DOHH2 (cell line): ENCODE results near the gene RPTOR.

ENCODE experiments used
- H3F3A ChIP-seq: fragments of 200-600 bp; sonication (generic), shearing (Covaris generic); 2 replicates; pipeline ENCODE4 v1.6.0; 2016; ENCODE audit warnings: antibody characterized with exemption, mild to moderate bottlenecking; ENCODE audit not compliant: control insufficient read depth, insufficient read depth
- H3K27ac ChIP-seq: fragments of 200-600 bp; sonication (generic); 2 replicates; pipeline ENCODE4 v1.5.1; 2014; ENCODE audit warnings: low read depth, mild to moderate bottlenecking, low read length, moderate library complexity
- H3K27me3 ChIP-seq: fragments of 200-600 bp; sonication (generic); 2 replicates; pipeline ENCODE4 v1.6.1; 2014; ENCODE audit warnings: mild to moderate bottlenecking, low read length, mixed read lengths; ENCODE audit not compliant: control insufficient read depth
- H3K36me3 ChIP-seq: fragments of 200-600 bp; sonication (generic); 2 replicates; pipeline ENCODE4 v1.6.1; 2014; ENCODE audit warnings: mild to moderate bottlenecking, low read length, moderate library complexity, mixed read lengths; ENCODE audit not compliant: control insufficient read depth
- H3K4me1 ChIP-seq: fragments of 200-600 bp; sonication (generic); 2 replicates; pipeline ENCODE4 v1.6.1; 2014; ENCODE audit warnings: mild to moderate bottlenecking, low read length, mixed read lengths; ENCODE audit not compliant: control insufficient read depth
- H3K4me2 ChIP-seq: fragments of 200-600 bp; sonication (generic); 2 replicates; pipeline ENCODE4 v1.6.0; 2014; ENCODE audit warnings: mild to moderate bottlenecking, low read length, moderate library complexity
- H3K4me3 ChIP-seq: fragments of 200-600 bp; sonication (generic); 2 replicates; pipeline ENCODE4 v1.5.1; 2014; ENCODE audit warnings: mild to moderate bottlenecking, low read length, mixed read lengths
- H3K79me2 ChIP-seq: fragments of 200-600 bp; sonication (generic); 2 replicates; pipeline ENCODE4 v1.6.1; 2014; ENCODE audit warnings: mild to moderate bottlenecking, low read length, mixed read lengths; ENCODE audit not compliant: control insufficient read depth
- H3K9me2 ChIP-seq: fragments of 200-600 bp; sonication (generic); replicated peaks from 2 replicates; pipeline ENCODE4 v1.6.1; 2014; ENCODE audit warnings: mild to moderate bottlenecking, low read length, mixed read lengths; ENCODE audit not compliant: control insufficient read depth
- H3K9me3 ChIP-seq: fragments of 200-600 bp; sonication (generic); 2 replicates; pipeline ENCODE4 v1.6.1; 2014; ENCODE audit warnings: antibody characterized with exemption, low read length, mixed read lengths; ENCODE audit not compliant: control insufficient read depth, insufficient read depth
- H4K20me1 ChIP-seq: fragments of 200-600 bp; sonication (generic); 2 replicates; pipeline ENCODE4 v1.6.0; 2014; ENCODE audit warnings: low read depth, mild to moderate bottlenecking, antibody characterized with exemption, low read length, moderate library complexity; ENCODE audit not compliant: control insufficient read depth, insufficient read depth
- EZH2phosphoT487 ChIP-seq: fragments of 200-600 bp; sonication (generic); IDR thresholded peaks from 2 replicates; pipeline ENCODE4 v1.6.1; 2017; ENCODE audit warnings: borderline replicate concordance, mild to moderate bottlenecking, antibody characterized with exemption, low read length, moderate library complexity, mixed read lengths
- TF ChIP-seq, protein P1 (sequence below): fragments of 200-600 bp; sonication (generic); IDR thresholded peaks from one replicate; pipeline ENCODE4 v1.5.1; 2014; ENCODE audit warnings: antibody characterized with exemption, mild to moderate bottlenecking, low read depth, low read length; ENCODE audit not compliant: poor library complexity, severe bottlenecking

The RPTOR gene

DNA sequence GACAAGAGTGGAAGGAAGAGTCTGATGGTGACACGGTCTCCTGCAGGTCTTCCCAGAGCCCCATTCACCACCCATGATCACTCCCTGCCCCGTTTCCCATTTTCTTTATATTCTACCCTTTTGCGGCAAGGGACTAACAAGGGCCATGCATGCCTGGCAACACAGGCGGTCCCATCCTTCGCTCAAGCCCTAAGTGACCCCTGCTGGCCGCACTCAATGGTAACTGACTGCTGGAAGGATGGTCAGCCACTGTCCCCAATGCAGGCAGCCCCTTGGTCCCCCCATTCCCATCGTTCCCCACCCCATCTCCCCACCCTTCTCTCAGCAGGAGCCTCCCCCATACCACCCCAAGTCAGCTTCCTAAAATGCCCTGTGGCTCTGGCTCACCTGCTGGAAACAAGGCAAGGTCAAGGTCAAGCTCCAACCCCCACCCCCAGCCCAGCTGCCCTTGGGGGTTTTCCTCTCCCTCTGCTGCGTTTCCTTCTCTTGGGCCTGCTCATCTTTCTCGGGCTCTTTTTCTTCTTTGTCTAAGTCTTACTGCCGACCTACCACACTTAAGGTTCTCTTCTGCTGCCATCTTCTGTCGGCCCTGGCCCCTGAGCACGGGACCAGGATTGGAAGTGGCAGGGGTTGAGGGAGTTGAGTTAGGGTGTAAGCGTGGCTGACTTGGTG, 116.0 kb downstream of the RPTOR start:
- Histone ChIP-seq H3K4me2 (no peak overlapping the region), H4K20me1 (no peaks in the 10 kb centered on the region), H3K36me3 (peaks cover 8% of the 10 kb centered on the region), H3K9me3 (peaks cover 14% of the 10 kb centered on the region; the same call in 1 of the 2 replicates), H3K79me2 (peaks cover 88% of the 10 kb centered on the region), H3K27me3 (no peaks in the 10 kb centered on the region), H3K4me3 (no peak overlapping the region), H3K9me2 (no peaks in the 10 kb centered on the region), H3F3A (peaks cover 4% of the 10 kb centered on the region; the same call in 1 of the 2 replicates), H3K27ac (no peak overlapping the region), H3K4me1 (peaks cover 31% of the 10 kb centered on the region)
- no peak for TF ChIP-seq EZH2phosphoT487
- TF ChIP-seq, protein P1, sequence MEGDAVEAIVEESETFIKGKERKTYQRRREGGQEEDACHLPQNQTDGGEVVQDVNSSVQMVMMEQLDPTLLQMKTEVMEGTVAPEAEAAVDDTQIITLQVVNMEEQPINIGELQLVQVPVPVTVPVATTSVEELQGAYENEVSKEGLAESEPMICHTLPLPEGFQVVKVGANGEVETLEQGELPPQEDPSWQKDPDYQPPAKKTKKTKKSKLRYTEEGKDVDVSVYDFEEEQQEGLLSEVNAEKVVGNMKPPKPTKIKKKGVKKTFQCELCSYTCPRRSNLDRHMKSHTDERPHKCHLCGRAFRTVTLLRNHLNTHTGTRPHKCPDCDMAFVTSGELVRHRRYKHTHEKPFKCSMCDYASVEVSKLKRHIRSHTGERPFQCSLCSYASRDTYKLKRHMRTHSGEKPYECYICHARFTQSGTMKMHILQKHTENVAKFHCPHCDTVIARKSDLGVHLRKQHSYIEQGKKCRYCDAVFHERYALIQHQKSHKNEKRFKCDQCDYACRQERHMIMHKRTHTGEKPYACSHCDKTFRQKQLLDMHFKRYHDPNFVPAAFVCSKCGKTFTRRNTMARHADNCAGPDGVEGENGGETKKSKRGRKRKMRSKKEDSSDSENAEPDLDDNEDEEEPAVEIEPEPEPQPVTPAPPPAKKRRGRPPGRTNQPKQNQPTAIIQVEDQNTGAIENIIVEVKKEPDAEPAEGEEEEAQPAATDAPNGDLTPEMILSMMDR = no peak

- H3K36me3 ChIP-seq = peaks cover 8% of the 10 kb centered on the region
- peaks cover under 1% of the 10 kb centered on the region; the same call in 1 of the 2 replicates for H3K9me3 ChIP-seq
- H3K4me1 ChIP-seq = peaks cover 49% of the 10 kb centered on the region
- no peak overlapping the region for H3K4me2 ChIP-seq
- peaks cover 4% of the 10 kb centered on the region; the same call in 1 of the 2 replicates for H3F3A ChIP-seq
- no peaks in the 10 kb centered on the region for H4K20me1 ChIP-seq
- H3K79me2 ChIP-seq = peaks cover 88% of the 10 kb centered on the region
- no peak overlapping the region for H3K4me3 ChIP-seq
- H3K27ac ChIP-seq = no peak overlapping the region
- no peaks in the 10 kb centered on the region for H3K9me2 ChIP-seq
- no peaks in the 10 kb centered on the region for H3K27me3 ChIP-seq
- TF ChIP-seq, protein P1 = no peak
These were observed 117.9 kb downstream of the RPTOR start for GRCh38 chr17:80662557-80662956.

GRCh38 chr17:80663781-80664206, 119.2 kb downstream of the RPTOR start:
- Histone ChIP-seq H3K9me2 (no peaks in the 10 kb centered on the region), H3K9me3 (no peaks in the 10 kb centered on the region), H3K4me3 (no peak overlapping the region; the same call in 1 of the 2 replicates), H3K27me3 (no peaks in the 10 kb centered on the region), H3K79me2 (peaks cover 87% of the 10 kb centered on the region), H3K27ac (peak overlapping the region; percentile 49; the same call in 1 of the 2 replicates), H3F3A (peaks cover 4% of the 10 kb centered on the region; the same call in 1 of the 2 replicates), H3K4me1 (peaks cover 54% of the 10 kb centered on the region), H3K36me3 (peaks cover 8% of the 10 kb centered on the region), H4K20me1 (no peaks in the 10 kb centered on the region), H3K4me2 (peak overlapping the region; percentile 76)
- no peak for TF ChIP-seq EZH2phosphoT487
- TF ChIP-seq, protein P1 = no peak
